SU-DHL-6 (cell line): ENCODE results near the gene ZNF747.
A peak's percentile ranks its signal among the peaks of the same experiment; 100 is the strongest.

Source experiments
- H2AFZ ChIP-seq: fragments of 200-600 bp; sonication (generic); 2 replicates; pipeline ENCODE4 v1.6.1; 2014; ENCODE audit warnings: low read depth, mild to moderate bottlenecking, moderate library complexity, mixed read lengths, antibody characterized with exemption, low read length; ENCODE audit not compliant: severe bottlenecking
- H3F3A ChIP-seq: fragments of 200-600 bp; shearing (Covaris generic); 2 replicates; pipeline ENCODE4 v1.6.0; 2016; ENCODE audit warnings: antibody characterized with exemption, mild to moderate bottlenecking; ENCODE audit not compliant: insufficient read depth
- H3K27ac ChIP-seq: fragments of 200-600 bp; sonication (generic); 2 replicates; pipeline ENCODE4 v1.5.1; 2016; ENCODE audit warnings: low read depth, mild to moderate bottlenecking, low read length, moderate library complexity, mixed read lengths
- H3K27me3 ChIP-seq: fragments of 200-600 bp; sonication (generic), shearing (Covaris generic); 2 replicates; pipeline ENCODE4 v1.6.0; 2014; ENCODE audit warnings: mild to moderate bottlenecking, low read length
- H3K36me3 ChIP-seq: fragments of 200-600 bp; sonication (generic); 2 replicates; pipeline ENCODE4 v1.6.1; 2014; ENCODE audit warnings: mild to moderate bottlenecking, low read length, mixed read lengths
- H3K4me2 ChIP-seq: fragments of 300-600, 200-600 bp; shearing (Covaris generic), sonication (generic); 2 replicates; pipeline ENCODE4 v1.6.0; 2014; ENCODE audit warnings: low read length, low read depth, mild to moderate bottlenecking; ENCODE audit not compliant: poor library complexity, severe bottlenecking
- H3K4me3 ChIP-seq: fragments of 200-600 bp; sonication (generic); 2 replicates; pipeline ENCODE4 v1.5.1; 2014; ENCODE audit warnings: antibody characterized with exemption, low read length, mild to moderate bottlenecking, mixed read lengths; ENCODE audit not compliant: insufficient read depth, poor library complexity, severe bottlenecking
- H3K79me2 ChIP-seq: fragments of 200-600 bp; sonication (generic); 2 replicates; pipeline ENCODE4 v1.6.1; 2014; ENCODE audit warnings: mild to moderate bottlenecking, low read length, moderate library complexity; ENCODE audit not compliant: insufficient read depth
- H3K9ac ChIP-seq: fragments of 200-600 bp; sonication (generic); 2 replicates; pipeline ENCODE4 v1.7.0; 2014; ENCODE audit warnings: mild to moderate bottlenecking, low read length
- H3K9me2 ChIP-seq: fragments of 200-600 bp; sonication (generic); replicated peaks from 2 replicates; pipeline ENCODE4 v1.6.1; 2014; ENCODE audit warnings: low read length; ENCODE audit not compliant: insufficient read depth
- H3K9me3 ChIP-seq: fragments of 200-600 bp; sonication (generic); 2 replicates; pipeline ENCODE4 v1.6.1; 2014; ENCODE audit warnings: low read length, mixed read lengths; ENCODE audit not compliant: insufficient read depth
- H4K20me1 ChIP-seq: fragments of 200-600 bp; sonication (generic); 2 replicates; pipeline ENCODE4 v1.6.1; 2014; ENCODE audit warnings: low read depth, mild to moderate bottlenecking, antibody characterized with exemption, low read length, moderate library complexity, mixed read lengths
- CTCF ChIP-seq: fragments of 200-600 bp; sonication (generic); IDR thresholded peaks from one replicate; pipeline ENCODE4 v1.5.1; 2017; ENCODE audit warnings: antibody characterized with exemption, mild to moderate bottlenecking, low read length, moderate library complexity; ENCODE audit not compliant: insufficient read depth, poor library complexity, severe bottlenecking
- EZH2phosphoT487 ChIP-seq: fragments of 200-600 bp; sonication (generic), shearing (Covaris generic); conservative IDR thresholded peaks from 2 replicates; pipeline ENCODE4 v1.6.1; 2018; ENCODE audit warnings: mild to moderate bottlenecking, antibody characterized with exemption, low read length, moderate library complexity, mixed read lengths

The ZNF747 gene

GRCh38 chr16:30532285-30533145, 2.1 kb downstream of the ZNF747 start:
- H3K4me2 ChIP-seq: no peak overlapping the region
- H3K79me2 ChIP-seq: peaks cover 4% of the 10 kb centered on the region; the same call in 1 of the 2 replicates
- no peaks in the 10 kb centered on the region for H3K36me3 ChIP-seq
- no peaks in the 10 kb centered on the region for H4K20me1 ChIP-seq
- no peak overlapping the region for H3K27ac ChIP-seq
- TF ChIP-seq CTCF (no peak), EZH2phosphoT487 (no peak)
- no peaks in the 10 kb centered on the region for H3K9me2 ChIP-seq
- peaks cover 21% of the 10 kb centered on the region for H3F3A ChIP-seq
- no peaks in the 10 kb centered on the region for H3K9me3 ChIP-seq
- no peak overlapping the region for H3K9ac ChIP-seq
- H3K4me3 ChIP-seq: no peak overlapping the region
- H3K27me3 ChIP-seq: no peaks in the 10 kb centered on the region
- H2AFZ ChIP-seq: no peak overlapping the region

- no peak overlapping the region for H3K4me3 ChIP-seq
- no peaks in the 10 kb centered on the region for H3K9me2 ChIP-seq
- no peaks in the 10 kb centered on the region for H3K36me3 ChIP-seq
- no peak overlapping the region for H2AFZ ChIP-seq
- no peaks in the 10 kb centered on the region for H3K27me3 ChIP-seq
- no peak overlapping the region for H3K27ac ChIP-seq
- no peak for TF ChIP-seq CTCF
- TF ChIP-seq EZH2phosphoT487: no peak
- peaks cover 4% of the 10 kb centered on the region; the same call in 1 of the 2 replicates for H3K79me2 ChIP-seq
- no peaks in the 10 kb centered on the region for H4K20me1 ChIP-seq
- no peaks in the 10 kb centered on the region for H3K9me3 ChIP-seq
- H3K9ac ChIP-seq: no peak overlapping the region
- no peak overlapping the region for H3K4me2 ChIP-seq
- peaks cover 20% of the 10 kb centered on the region for H3F3A ChIP-seq
Observed at GRCh38 chr16:30530163-30531037, 4.3 kb downstream of the ZNF747 start.

GRCh38 chr16:30528799-30529457, 5.7 kb downstream of the ZNF747 start:
- Histone ChIP-seq H3K79me2 (no peaks in the 10 kb centered on the region), H3K4me3 (no peak overlapping the region), H2AFZ (no peak overlapping the region), H3K9me3 (no peaks in the 10 kb centered on the region), H3K27ac (peak overlapping the region; percentile 5; the same call in 1 of the 2 replicates), H4K20me1 (no peaks in the 10 kb centered on the region), H3K36me3 (no peaks in the 10 kb centered on the region), H3K27me3 (no peaks in the 10 kb centered on the region), H3K9ac (no peak overlapping the region), H3F3A (peaks cover 16% of the 10 kb centered on the region), H3K9me2 (no peaks in the 10 kb centered on the region), H3K4me2 (no peak overlapping the region)
- TF ChIP-seq EZH2phosphoT487: no peak
- TF ChIP-seq CTCF: no peak
